Neural cell (in vitro differentiated cells): ENCODE measurements around the gene CHD2. TPM values are rescaled to one million over a fixed set of nuclear protein-coding genes. Genes with fewer than 3 reads are reported as not detected.

Experiments
- H2AFZ ChIP-seq: fragments of 200-600, 300-800 bp; sonication (generic), shearing (Covaris generic); 2 replicates; pipeline ENCODE4 v1.6.0; 2014; ENCODE audit warnings: low read depth, mild to moderate bottlenecking, antibody characterized with exemption, low read length, moderate library complexity
- H3F3A ChIP-seq: fragments of 200-600 bp; shearing (Covaris generic); 2 replicates; pipeline ENCODE4 v1.6.1; 2016; ENCODE audit warnings: mild to moderate bottlenecking, moderate library complexity, mixed read lengths, antibody characterized with exemption, low read length; ENCODE audit not compliant: insufficient read depth, poor library complexity, severe bottlenecking
- H3K27ac ChIP-seq: fragments of 200-600, 300-800 bp; sonication (generic), shearing (Covaris generic); 2 replicates; pipeline ENCODE4 v1.5.1; 2014; ENCODE audit warnings: mild to moderate bottlenecking, low read length, moderate library complexity
- H3K27me3 ChIP-seq: fragments of 300-800, 200-600 bp; sonication (generic), shearing (Covaris generic); 2 replicates; pipeline ENCODE4 v1.6.0; 2014; ENCODE audit warnings: mild to moderate bottlenecking, low read depth, low read length, moderate library complexity; ENCODE audit not compliant: insufficient read depth
- H3K36me3 ChIP-seq: fragments of 300-800, 200-600 bp; sonication (generic), shearing (Covaris generic); 2 replicates; pipeline ENCODE4 v1.5.1; 2014; ENCODE audit warnings: mild to moderate bottlenecking, antibody characterized with exemption, low read length, moderate library complexity; ENCODE audit not compliant: insufficient read depth
- H3K4me2 ChIP-seq: fragments of 300-800, 200-600 bp; sonication (generic), shearing (Covaris generic); 2 replicates; pipeline ENCODE4 v1.6.0; 2014; ENCODE audit warnings: mild to moderate bottlenecking, low read length
- H3K4me3 ChIP-seq: fragments of 300-800, 200-600 bp; sonication (generic), shearing (Covaris generic); 2 replicates; pipeline ENCODE4 v1.5.1; 2014; ENCODE audit warnings: mild to moderate bottlenecking, low read length, moderate library complexity
- H3K79me2 ChIP-seq: fragments of 200-600 bp; shearing (Covaris generic); replicated peaks from 2 replicates; pipeline ENCODE4 v1.6.0; 2014; ENCODE audit warnings: mild to moderate bottlenecking, low read length, moderate library complexity; ENCODE audit not compliant: insufficient read depth
- H3K9ac ChIP-seq: fragments of 300-800, 200-600 bp; sonication (generic), shearing (Covaris generic); 2 replicates; pipeline ENCODE4 v1.6.1; 2016; ENCODE audit warnings: mild to moderate bottlenecking, low read length, mixed read lengths
- H3K9me2 ChIP-seq: fragments of 200-600 bp; shearing (Covaris generic); 2 replicates; pipeline ENCODE4 v1.6.1; 2016; ENCODE audit warnings: mild to moderate bottlenecking, low read length, mixed read lengths; ENCODE audit not compliant: insufficient read depth
- H3K9me3 ChIP-seq: fragments of 200-600, 300-800 bp; sonication (generic), shearing (Covaris generic); 2 replicates; pipeline ENCODE4 v1.6.1; 2016; ENCODE audit warnings: mild to moderate bottlenecking, mixed run types, low read length, moderate library complexity, mixed read lengths
- H4K20me1 ChIP-seq: fragments of 200-600 bp; shearing (Covaris generic); 2 replicates; pipeline ENCODE4 v1.6.1; 2016; ENCODE audit warnings: mild to moderate bottlenecking, mixed run types; ENCODE audit not compliant: insufficient read depth
- EP300 ChIP-seq: fragments of 450-650 bp; conservative IDR thresholded peaks from 2 replicates; pipeline ENCODE4 v1.6.1; 2014; ENCODE audit warnings: antibody characterized with exemption, mild to moderate bottlenecking, moderate library complexity; ENCODE audit not compliant: poor library complexity, severe bottlenecking
- EZH2 ChIP-seq: fragments of 200-600, 300-800 bp; shearing (Covaris generic), sonication (generic); IDR thresholded peaks from 2 replicates; pipeline ENCODE4 v1.6.1; 2014; ENCODE audit warnings: antibody characterized with exemption, low read length, borderline replicate concordance, mild to moderate bottlenecking; ENCODE audit not compliant: insufficient read depth, poor library complexity, severe bottlenecking
- MXI1 ChIP-seq: fragments of 450-650 bp; conservative IDR thresholded peaks from 2 replicates; pipeline ENCODE4 v1.6.1; 2014; ENCODE audit warnings: antibody characterized with exemption, mild to moderate bottlenecking; ENCODE audit not compliant: poor library complexity, severe bottlenecking
- POLR2AphosphoS5 ChIP-seq: IDR thresholded peaks from 2 replicates; pipeline ENCODE4 v1.6.1; 2012
- RAD21 ChIP-seq: fragments of 450-650 bp; conservative IDR thresholded peaks from 2 replicates; pipeline ENCODE4 v1.6.1; 2014; ENCODE audit warnings: antibody characterized with exemption, mild to moderate bottlenecking, moderate library complexity
- SMC3 ChIP-seq: fragments of 450-650 bp; conservative IDR thresholded peaks from 2 replicates; pipeline ENCODE4 v1.6.1; 2014; ENCODE audit warnings: antibody characterized with exemption, mild to moderate bottlenecking, moderate library complexity; ENCODE audit not compliant: poor library complexity
- TAF1 ChIP-seq: IDR thresholded peaks from 2 replicates; pipeline ENCODE4 v1.6.1; 2012; ENCODE audit warnings: low read depth
- polyA plus RNA-seq: library from polyadenylated mRNA; depleted of rRNA; stranded (reverse); fragments of >200 nt; gene quantifications from 2 replicates; pipeline ENCODE4 v1.2.3, GENCODE V29; 2014
- TF ChIP-seq, protein P1 (sequence below): fragments of 450-650 bp; IDR thresholded peaks from 2 replicates; pipeline ENCODE4 v1.5.1; 2014; ENCODE audit warnings: antibody characterized with exemption, mild to moderate bottlenecking, moderate library complexity; ENCODE audit not compliant: poor library complexity, severe bottlenecking
- TF ChIP-seq, protein P2 (sequence below): IDR thresholded peaks from 2 replicates; pipeline ENCODE4 v1.6.1; 2012; ENCODE audit warnings: borderline replicate concordance

CHD2 gene
- polyA plus RNA-seq, 1 donor from 2014 or later, result 113 TPM

DNA sequence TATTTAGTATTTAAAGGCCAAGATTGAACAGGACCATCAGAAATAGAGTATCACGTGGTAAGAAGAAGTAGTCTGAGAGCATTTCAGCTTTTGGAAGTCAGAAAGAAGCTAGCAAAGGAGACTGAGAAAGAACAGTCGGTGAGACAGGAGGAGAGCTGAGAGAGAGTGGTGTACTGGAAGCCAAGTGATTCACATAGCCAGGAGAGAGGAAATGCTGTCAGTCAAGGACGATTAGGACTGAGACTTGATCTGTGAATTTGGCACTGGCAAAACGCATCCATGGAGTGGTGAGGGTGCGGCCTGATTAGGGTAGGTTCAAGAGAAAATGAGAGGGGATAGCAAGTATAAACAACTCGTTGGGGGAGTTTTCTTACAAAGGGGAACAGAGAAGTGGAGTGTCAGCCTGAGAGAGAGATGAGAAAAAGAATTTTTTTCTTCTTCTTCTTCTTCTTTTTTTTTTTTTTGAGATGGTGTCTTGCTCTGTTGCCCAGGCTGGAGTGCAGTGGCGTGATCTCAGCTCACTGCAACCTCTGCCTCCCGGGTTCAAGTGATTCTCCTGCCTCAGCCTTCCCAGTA lies 44.9 kb downstream of the CHD2 start:
- Histone ChIP-seq H2AFZ (no peak overlapping the region), H3K27ac (no peak overlapping the region), H3K9me3 (no peaks in the 10 kb centered on the region), H3K36me3 (peaks cover 43% of the 10 kb centered on the region), H3K27me3 (no peaks in the 10 kb centered on the region), H3F3A (no peaks in the 10 kb centered on the region), H3K9me2 (no peaks in the 10 kb centered on the region), H3K4me2 (no peak overlapping the region), H3K9ac (no peak overlapping the region), H3K4me3 (no peak overlapping the region), H4K20me1 (no peaks in the 10 kb centered on the region), H3K79me2 (peaks cover 18% of the 10 kb centered on the region)
- TF ChIP-seq TAF1, result no peak
- TF ChIP-seq, protein P1, sequence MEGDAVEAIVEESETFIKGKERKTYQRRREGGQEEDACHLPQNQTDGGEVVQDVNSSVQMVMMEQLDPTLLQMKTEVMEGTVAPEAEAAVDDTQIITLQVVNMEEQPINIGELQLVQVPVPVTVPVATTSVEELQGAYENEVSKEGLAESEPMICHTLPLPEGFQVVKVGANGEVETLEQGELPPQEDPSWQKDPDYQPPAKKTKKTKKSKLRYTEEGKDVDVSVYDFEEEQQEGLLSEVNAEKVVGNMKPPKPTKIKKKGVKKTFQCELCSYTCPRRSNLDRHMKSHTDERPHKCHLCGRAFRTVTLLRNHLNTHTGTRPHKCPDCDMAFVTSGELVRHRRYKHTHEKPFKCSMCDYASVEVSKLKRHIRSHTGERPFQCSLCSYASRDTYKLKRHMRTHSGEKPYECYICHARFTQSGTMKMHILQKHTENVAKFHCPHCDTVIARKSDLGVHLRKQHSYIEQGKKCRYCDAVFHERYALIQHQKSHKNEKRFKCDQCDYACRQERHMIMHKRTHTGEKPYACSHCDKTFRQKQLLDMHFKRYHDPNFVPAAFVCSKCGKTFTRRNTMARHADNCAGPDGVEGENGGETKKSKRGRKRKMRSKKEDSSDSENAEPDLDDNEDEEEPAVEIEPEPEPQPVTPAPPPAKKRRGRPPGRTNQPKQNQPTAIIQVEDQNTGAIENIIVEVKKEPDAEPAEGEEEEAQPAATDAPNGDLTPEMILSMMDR, result no peak
- no peak for TF ChIP-seq SMC3
- TF ChIP-seq MXI1, result no peak
- TF ChIP-seq RAD21, result no peak
- TF ChIP-seq, protein P2, sequence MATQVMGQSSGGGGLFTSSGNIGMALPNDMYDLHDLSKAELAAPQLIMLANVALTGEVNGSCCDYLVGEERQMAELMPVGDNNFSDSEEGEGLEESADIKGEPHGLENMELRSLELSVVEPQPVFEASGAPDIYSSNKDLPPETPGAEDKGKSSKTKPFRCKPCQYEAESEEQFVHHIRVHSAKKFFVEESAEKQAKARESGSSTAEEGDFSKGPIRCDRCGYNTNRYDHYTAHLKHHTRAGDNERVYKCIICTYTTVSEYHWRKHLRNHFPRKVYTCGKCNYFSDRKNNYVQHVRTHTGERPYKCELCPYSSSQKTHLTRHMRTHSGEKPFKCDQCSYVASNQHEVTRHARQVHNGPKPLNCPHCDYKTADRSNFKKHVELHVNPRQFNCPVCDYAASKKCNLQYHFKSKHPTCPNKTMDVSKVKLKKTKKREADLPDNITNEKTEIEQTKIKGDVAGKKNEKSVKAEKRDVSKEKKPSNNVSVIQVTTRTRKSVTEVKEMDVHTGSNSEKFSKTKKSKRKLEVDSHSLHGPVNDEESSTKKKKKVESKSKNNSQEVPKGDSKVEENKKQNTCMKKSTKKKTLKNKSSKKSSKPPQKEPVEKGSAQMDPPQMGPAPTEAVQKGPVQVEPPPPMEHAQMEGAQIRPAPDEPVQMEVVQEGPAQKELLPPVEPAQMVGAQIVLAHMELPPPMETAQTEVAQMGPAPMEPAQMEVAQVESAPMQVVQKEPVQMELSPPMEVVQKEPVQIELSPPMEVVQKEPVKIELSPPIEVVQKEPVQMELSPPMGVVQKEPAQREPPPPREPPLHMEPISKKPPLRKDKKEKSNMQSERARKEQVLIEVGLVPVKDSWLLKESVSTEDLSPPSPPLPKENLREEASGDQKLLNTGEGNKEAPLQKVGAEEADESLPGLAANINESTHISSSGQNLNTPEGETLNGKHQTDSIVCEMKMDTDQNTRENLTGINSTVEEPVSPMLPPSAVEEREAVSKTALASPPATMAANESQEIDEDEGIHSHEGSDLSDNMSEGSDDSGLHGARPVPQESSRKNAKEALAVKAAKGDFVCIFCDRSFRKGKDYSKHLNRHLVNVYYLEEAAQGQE, result no peak
- TF ChIP-seq POLR2AphosphoS5, result no peak
- TF ChIP-seq EP300, result no peak
- TF ChIP-seq EZH2, result no peak

DNA sequence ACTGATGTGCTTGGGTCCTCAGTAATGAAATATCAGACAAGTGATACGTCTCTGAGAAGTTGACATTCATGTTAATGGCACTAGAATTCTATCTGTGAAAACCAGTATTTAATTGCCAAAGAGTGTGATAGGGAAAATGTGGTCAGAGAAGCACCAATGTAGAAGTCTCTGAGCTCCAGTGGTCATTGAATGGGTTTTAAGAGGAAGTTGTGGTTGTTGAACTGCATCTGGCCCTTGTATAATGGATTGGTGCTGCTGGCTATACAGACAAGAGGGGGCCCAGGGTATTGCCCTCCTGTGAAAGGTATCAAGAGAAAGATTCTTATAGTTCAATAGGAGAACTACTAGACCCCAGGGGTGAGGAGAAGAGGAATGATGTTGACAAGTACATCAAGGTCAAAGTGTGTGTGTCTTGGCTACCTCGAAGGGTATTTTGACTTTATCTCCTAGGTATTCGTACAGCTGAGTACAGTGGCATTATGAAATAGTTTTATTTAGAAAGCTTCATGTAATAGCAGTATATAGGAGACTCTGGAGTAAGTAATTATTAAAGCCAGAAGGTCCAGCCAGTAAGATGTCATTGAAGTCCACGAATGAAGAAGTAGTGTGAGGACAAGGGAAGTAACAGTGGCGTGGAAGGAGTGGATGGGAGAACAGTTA lies 47.1 kb downstream of the CHD2 start:
- Histone ChIP-seq H3F3A (no peaks in the 10 kb centered on the region), H3K27ac (no peak overlapping the region), H3K27me3 (no peaks in the 10 kb centered on the region), H3K4me3 (no peak overlapping the region), H3K36me3 (peaks cover 37% of the 10 kb centered on the region), H3K9me3 (no peaks in the 10 kb centered on the region), H3K79me2 (peaks cover 18% of the 10 kb centered on the region), H2AFZ (no peak overlapping the region), H3K4me2 (no peak overlapping the region), H4K20me1 (no peaks in the 10 kb centered on the region), H3K9ac (no peak overlapping the region), H3K9me2 (no peaks in the 10 kb centered on the region)
- no peak for TF ChIP-seq SMC3
- no peak for TF ChIP-seq RAD21
- TF ChIP-seq EZH2, result no peak
- no peak for TF ChIP-seq MXI1
- TF ChIP-seq EP300, result no peak
- TF ChIP-seq, protein P2, result no peak
- TF ChIP-seq, protein P1, result no peak
- TF ChIP-seq POLR2AphosphoS5, result no peak
- TF ChIP-seq TAF1, result no peak
